NCI-H2029 (cell line): ENCODE data around the gene RAF1.

Experiments
- DNase-seq: peaks from one replicate; lab custom pipeline; 2025; lab: John Stamatoyannopoulos, UW

The RAF1 gene

DNA sequence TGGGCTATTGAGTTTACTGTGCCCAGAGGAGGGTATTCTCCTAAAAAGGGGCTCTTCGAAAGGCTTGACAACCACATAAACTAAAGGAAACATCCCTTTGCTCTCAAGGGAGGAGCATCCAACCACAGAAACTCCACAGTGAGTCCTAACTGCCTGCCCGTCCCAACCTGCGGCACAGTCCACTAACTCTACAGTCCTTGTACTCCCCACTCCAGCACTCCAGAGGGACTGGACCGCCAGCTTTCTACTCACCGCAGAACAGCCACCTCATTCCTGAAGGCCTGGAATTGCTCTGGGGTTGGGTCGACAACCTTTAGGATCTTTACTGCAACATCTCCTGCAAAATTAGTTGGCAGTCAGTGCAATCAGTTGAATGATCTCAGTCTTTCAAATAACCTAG is 72.5 kb downstream of the RAF1 start:
- DNase-seq, result no peak

DNA sequence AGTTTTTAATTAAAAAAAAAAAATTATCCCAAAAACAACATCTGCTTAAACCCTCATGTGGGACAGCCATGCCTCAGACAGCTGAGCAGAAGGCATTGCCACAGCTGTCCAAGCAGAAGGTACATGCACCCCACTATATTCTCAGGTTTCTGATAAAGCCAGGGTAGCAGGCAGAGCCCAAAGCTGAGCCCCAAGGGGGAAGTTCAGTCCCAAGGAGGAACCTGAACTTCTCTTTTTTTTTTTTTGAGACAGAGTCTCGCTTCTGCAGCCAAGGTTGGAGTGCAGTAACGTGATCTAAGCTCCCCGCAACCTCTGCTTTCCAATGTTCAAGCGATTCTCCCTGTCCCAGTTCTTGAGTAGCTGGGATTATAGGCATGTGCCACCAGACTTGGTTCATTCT is 73.8 kb downstream of the RAF1 start:
- DNase-seq, result no peak

DNA sequence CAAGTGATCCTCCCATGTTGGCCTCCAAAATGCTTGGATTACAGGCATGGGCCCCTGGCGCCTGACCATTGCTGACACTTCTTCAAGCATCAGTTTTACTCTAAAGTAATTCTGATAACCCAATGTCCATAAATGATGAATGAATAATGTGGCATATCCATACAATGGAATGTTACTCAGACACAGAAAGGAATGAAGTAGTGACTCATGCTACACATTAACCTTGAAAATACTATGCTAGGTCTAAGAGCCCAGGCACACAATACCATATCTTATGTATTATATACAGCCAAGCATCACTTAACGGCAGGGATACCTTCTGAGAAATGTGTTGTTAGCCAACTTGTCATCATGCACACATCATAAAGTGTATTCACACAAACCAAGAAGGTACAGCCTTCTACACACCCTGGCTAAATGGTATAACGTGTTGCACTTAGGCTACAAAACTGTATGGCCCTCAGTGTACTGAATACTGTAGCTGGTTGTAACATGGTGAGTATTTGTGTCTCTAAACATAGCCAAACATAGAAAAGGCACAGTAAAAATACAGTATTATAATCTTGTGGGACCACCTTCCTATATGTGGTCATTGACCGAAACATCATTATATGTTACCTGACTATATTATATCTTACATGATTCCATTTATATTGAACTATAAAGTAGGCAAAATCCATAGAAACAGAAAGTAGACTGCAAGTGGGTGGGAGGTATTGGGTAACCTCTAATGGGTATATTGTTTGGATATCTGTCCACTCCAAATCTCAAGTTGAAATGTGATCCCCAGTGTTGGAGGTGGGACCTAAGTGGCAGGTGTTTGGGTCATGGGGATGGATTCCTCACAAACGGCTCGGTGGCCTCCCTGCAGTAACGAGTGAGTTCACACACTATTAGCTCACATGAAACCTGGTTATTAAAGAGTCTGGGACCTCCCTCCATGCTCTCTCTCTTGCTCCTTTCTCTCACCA is 75.6 kb downstream of the RAF1 start:
- peak; percentile 96 for DNase-seq

DNA sequence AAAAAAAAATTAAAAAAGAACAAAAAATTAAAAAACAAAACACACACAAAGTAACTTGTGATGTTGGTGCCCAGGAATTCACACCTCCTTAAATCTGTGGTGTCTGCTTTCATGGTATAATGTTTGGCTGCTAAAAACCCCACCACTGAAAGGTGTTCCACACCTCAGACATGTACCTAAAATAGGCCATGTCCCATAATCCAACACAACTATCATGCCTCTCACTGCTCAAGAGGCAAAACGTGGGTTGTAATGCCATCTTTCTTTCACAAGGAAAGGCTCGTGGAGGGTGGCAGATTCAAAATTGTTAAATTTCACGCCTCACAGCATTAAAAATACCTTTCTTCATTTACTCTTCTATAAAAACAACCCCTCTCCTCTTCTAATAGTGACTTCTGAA is 77.5 kb downstream of the RAF1 start:
- DNase-seq, result no peak

DNA sequence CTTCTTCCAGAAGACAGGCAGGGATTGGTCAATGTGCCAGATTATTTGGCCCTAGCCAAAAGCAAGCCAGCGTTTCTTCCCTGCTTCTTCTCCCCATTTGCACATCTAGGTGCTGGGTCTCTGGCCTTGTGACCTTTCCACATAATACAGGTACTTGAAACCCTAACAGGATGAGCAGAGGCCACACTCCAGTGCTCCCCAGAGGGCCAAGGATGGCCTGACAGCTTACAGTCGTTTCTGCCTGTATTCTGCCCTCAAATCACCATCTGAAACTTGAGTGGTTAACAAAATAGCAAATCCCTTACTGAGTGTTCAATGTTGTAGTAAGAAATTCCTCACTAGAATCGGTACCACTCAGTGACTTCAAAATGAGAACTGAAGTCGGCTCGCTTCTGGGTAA is 77.9 kb downstream of the RAF1 start:
- no peak for DNase-seq

DNA sequence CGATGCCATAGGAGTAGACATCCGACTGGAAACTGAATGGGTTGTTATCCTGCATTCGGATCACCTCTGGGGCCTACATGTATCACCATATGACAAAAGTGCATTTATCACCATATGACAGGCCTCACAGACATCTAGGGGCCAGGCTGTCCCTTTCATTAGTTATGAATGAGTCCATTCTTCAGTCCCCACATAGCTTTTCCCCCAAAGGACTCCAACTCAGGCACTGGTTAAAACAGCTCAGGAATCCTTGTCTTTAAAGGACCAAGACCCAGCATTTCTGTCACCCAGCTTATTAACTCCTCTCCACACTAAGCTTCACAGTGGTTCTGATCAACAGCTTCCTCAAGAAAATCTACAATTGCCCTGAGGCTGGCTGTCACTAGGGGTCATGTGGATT is 78.7 kb downstream of the RAF1 start:
- DNase-seq, result no peak

DNA sequence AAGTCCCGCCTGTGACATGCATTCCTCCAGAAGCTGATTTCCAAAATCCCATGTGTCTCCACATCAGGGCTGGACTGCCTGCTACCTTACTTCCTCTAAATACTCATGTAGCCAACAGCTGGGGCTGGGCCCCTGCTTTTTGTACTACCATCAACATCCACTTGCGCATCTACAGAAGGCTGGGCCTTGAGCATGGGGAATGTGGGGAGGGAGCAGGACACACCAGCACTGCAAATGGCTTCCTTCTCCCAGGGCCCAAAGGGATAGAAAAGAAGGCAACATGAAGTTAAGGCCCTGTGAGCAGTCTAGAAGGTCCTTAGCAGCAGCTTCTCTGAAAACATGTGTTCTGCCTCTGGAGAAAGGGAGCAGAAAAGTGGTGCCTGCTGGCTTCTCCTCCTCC is 79.8 kb downstream of the RAF1 start:
- no peak for DNase-seq

DNA sequence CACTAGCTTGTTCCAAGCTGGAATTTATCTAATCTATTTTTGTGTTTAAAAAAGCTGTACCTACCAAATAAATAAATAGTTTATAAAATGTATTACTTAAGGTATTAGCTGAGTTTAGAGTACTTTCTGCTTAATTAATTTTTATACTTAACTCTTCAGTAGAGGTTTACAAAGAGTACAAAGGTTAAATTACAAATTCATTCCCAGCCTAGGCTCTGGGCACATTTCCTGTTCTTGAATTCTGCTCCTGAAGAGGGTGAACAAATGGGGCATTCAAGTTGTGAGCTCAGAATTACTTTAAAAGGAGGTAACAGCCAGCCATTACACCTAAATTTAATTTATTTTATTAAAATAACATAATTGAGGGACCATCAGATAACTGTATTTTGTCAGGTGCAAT is 80.6 kb downstream of the RAF1 start:
- no peak for DNase-seq

DNA sequence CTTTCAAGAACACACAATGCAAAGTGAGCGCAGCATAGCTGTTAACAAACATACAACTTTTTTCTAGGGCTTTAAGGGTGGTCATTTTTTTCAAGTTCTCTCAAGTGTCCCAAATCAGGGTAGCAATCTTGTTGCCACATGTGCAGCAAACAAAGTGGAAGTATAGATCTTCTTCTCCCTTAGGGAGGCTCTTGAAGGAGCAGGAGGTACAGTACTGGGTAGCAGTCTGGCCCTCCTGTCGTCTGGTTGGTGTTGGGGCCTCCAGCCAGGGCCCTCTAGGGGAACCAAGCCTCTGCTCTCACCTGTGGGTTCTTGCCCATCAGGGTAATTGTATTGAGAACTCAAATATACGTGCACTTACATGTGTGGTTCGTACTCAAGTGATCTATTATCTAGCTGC is 81.2 kb downstream of the RAF1 start:
- DNase-seq, result no peak

DNA sequence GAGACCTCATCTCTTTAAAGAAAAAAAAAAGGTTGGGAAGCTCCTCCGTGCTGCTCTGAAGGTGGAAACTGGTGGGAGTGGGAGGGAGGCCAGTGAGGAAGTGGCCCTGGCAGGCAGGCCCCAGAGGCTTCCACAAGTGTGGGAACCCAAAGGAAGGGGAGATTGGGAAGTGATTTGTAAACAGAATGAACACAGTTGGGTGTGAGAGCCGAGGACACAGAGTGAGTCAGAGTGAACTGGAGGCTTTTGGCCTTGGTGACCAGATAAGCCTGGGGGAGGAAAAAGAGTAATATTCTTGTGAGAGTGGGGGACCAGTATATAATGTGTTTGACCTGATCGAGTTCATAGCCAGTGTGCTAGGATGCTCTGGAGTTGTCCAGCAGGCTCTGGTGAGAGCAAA is 84.0 kb downstream of the RAF1 start:
- no peak for DNase-seq

DNA sequence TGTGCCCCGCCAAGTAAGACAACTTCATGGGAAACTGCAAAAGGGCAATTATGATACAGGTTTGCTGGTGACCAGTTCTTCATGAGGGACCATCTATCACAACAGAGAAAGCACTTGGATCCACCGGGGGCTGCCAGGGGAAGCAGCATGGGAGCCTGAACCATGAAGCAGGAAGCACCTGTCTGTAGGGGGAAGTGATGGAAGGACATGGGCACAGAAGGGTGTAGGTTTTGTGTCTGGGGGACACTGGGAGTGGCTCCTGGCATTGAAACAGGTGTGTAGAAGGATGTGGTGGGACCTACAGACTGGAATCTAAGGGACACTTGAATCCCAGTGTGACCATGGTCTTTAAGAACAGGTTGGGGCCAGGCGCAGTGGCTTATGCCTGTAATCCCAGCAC is 84.5 kb downstream of the RAF1 start:
- no peak for DNase-seq

DNA sequence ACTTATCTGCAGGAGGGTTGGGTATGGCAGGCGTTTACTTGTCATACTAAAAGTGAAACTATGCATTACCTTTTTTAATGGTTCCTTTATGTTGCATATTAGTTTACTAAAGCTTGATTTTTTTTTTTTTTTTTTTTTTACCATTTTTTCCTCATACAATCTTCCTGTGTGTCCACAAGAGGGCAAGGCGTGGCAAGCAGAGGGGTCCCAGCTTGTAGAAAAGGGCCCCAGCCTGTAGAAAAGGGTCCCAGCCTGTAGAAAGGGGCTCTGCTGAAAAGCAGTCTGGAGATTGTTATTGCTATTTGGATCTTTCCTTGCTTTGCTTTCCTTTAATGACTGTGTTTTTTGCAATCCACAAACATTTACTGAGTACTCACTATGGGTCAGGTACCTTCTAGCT is 85.2 kb downstream of the RAF1 start:
- no peak for DNase-seq

DNA sequence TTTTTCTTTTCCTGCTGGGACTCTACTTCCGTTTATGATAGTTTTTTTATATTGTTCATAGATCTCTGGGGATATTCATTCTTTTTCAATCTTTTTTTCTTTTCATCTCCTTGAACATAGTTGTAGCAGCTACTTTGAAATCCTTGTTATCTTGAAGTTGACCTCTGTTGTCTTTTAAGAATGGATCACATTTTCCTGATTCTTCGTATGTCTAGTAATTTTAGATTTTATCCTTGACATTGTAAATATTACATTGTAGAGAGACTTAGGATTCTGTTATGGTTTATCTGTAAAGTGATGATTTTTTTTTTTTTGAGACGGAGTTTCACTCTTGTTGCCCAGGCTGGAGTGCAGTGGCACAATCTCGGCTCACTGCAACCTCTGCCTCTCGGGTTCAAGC is 86.5 kb downstream of the RAF1 start:
- DNase-seq, result no peak

DNA sequence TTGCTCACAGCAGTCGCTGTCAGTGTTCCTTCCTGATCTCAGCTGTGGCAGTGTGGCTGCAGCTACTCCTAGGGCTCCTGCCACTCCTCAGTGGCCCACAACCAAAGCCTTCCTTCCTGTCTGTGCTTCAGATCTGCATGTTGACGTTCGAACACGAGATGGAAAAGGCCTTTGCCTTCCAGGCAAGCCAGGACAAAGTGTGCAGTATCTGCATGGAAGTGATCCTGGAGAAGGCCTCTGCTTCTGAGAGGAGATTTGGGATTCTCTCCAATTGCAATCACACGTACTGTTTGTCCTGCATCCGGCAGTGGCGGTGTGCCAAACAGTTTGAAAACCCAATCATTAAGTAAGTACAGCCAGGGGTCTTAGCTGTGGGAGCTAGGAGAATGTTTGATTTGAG is 89.3 kb downstream of the RAF1 start:
- DNase-seq, result no peak

DNA sequence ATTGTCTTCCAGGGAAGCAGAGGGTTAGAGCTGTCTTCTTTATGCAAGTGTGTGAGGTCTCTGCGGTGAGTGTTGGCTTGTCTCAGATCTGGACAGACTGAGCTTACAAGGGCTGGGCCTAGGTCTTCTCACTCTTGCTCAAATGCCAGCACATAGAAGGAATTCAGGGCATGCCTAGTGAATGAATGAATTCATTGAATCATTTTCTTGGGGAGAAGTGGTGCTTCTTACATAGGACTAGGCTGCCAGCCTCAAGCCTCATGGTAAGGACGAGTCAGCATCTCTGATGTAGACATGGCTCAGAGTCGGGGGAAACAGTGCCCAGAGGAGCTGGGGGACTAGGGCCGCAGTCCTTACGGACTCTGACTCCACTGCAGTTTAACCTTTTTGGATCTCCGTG is 89.8 kb downstream of the RAF1 start:
- no peak for DNase-seq

DNA sequence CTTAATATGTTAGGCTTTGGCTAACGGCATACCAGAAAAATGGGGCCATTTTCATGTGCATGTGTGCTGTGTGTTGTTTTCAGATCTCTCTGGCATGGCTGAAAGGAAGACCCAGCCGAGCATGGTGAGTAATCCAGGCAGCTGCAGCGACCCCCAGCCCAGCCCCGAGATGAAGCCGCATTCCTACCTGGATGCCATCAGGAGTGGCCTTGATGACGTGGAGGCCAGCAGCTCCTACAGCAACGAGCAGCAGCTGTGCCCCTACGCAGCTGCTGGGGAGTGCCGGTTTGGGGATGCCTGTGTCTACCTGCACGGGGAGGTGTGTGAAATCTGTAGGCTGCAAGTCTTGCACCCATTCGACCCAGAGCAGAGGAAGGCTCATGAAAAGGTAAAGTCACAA is 91.9 kb downstream of the RAF1 start:
- DNase-seq, result no peak

DNA sequence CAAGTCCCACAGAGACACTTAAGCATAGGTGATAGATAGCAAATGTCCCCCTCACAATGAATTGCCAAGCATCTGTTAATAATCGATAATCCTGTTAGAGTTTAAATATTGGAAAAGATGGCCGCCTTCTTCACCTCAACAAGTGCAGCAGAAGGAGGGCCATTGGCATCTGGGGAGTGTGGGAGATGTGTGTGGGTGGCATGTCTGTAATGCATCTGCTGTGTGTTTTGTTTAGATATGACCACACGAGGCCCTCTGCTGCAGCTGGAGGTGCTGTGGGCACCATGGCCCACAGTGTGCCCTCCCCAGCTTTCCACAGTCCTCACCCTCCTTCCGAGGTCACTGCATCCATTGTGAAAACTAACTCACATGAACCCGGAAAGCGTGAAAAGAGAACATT is 94.1 kb downstream of the RAF1 start:
- DNase-seq, result no peak

DNA sequence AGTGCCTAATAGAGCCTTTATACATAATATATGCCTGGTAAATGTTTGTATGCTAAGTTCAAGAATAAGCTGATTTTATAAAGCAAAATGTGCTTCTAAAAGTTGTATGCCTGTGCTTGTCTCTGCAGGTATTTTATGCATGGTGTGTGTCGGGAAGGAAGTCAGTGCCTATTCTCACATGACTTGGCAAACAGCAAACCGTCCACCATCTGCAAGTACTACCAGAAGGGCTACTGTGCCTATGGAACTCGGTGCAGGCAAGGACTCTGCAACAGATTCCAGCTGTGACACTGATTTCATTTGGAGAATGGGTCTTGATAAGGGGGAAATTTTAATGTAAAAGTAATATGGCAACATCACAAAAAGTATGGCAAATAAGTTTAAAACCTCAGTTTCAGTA is 95.2 kb downstream of the RAF1 start:
- DNase-seq, result no peak

DNA sequence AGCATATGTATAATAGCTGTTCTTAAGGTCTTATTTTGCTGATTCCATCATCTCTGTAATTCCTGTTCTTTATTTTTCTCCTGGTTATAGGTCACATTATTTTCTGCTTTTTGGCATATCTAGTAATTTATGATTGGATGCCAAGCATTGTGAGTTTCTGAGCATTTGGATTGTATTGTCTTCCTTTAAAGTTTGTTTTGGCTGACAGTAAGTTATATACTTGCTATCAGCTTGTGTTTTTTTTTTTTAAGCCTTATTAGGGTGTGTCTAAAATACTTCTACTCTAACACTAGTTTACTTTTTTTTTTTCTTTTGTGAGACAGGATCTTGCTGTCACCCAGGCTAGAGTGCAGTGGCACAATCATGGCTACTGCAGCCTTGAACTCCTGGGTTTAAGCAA is 96.9 kb downstream of the RAF1 start:
- no peak for DNase-seq

DNA sequence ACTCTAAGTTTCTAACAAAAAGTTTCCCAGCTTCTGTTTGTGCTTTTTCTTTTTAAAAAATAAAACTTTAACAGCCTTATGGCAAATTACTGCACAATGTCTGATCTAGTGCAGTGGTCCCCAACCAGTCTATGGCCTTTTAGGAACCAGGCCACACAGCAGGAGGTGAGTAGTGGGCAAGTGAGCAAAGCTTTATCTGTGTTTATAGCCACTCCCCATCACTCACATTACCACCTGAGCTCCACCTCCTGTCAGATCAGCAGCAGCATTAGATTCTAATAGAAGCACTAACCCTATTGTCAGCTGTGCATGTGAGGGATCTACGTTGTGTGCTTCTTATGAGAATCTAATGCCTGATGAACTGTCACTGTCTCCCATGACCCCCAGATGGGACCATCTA is 101.5 kb downstream of the RAF1 start:
- no peak for DNase-seq

DNA sequence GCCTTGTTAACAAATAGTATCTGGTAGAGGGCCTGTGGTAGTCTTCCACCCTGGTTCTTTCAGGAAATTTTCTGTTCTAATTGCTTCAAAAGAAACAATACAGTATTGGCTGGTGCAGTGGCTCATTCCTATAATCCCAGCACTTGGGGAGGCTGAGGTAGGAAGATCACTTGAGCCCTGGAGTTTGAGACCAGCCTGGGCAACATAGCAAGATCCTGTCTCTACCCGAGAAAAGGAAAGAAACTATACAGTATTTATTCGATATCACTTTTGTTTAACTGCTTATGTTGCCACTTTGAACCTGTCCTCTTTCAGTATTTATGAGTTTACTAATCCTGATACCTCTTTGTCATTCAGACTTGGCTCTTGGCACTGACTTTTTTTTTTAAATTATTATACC is 102.5 kb downstream of the RAF1 start:
- no peak for DNase-seq

DNA sequence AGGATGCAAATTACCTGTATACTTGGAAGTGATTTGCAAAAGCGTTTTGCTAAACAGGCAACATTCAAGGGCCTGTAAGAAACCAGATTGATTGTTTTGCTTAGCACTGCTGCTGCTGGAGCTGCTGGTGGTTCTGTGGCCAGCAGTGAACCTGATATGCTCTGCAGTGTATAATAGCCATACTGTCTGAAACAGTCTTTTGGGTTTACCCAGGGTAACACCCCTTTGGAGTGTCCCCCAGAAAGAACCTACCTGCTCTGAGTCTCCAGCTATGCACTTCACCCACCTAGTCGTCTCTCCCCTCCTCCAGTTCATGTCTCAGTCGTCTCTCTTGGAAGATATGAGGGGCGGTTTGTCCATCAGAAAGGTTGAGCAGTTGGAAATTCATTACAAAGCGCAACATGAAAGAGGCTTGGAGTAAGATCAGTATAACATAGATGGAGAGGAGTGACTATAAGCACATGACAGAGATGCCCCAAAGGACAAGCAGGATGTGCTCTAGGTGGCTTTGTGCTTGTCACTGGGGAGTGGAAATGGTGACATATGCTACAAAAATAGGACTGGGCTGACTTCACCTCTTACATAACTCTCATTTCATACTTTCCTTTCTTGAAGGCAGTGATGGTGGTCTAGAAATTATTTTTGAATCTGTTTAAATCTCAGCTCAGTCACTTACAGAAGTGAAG is 103.3 kb downstream of the RAF1 start:
- DNase-seq, result no peak

DNA sequence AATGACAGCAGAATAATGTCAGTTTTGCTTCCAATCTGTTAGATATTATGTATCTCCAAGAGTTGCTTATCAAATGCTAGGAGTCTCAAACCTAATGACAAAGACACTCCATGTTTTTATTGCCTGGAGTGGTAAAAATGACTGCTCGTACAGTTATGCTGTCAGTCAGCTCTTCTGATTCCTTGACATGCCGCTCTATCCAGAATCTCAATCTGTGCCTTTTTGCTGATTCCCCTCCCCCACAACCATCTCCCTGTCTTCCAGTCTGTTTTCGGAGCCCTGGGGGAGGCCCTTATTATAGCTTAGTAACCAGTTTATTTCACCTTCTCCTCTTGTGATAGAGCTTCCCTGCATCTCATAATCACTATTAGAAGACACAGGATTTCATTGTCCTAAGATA is 104.4 kb downstream of the RAF1 start:
- DNase-seq, result no peak

DNA sequence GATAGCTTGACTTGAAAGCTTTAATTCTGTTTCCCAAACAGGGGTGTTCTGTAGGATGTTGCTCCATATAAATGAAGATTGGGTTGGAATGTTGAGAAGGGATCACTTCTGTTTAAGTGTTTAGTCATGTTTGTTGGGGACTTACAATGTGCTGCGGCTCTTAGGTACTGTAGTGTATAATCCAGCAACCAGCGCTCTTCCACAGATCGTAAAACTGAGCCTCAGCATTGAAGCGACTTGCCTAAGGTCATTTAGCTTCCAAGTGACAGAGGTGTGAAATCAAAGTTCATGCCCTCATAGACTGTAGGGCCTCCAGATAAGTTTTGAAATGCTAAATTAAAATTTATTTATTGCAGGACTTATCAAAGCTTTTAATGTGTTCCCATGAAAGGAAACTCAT is 105.2 kb downstream of the RAF1 start:
- DNase-seq, result no peak
